HG03039 (cell line): ENCODE results near the gene PLCH2.
A peak's percentile ranks its signal among the peaks of the same experiment; 100 is the strongest.
"Not testable (repeated sequence)": the region's sequence is repeated elsewhere in the genome, so short reads cannot be mapped to it uniquely, and the experiment has no call there.

Source experiments
- ATAC-seq: cut with Tn5 transposase; IDR thresholded peaks from one replicate; pipeline ENCODE4 v1.9.1; 2021; ENCODE audit warnings: mild to moderate bottlenecking, moderate library complexity; ENCODE audit not compliant: unreplicated experiment

The PLCH2 gene

GRCh38 chr1:2543543-2544092, 67.5 kb downstream of the PLCH2 start:
- ATAC-seq = no peak

- no peak for ATAC-seq
Observed at GRCh38 chr1:2544093-2544874, 68.2 kb downstream of the PLCH2 start.

GRCh38 chr1:2544875-2545640, 69.0 kb downstream of the PLCH2 start:
- no peak for ATAC-seq

GRCh38 chr1:2545754-2546514, 69.8 kb downstream of the PLCH2 start:
- peak; percentile 28 for ATAC-seq

- ATAC-seq = peak; percentile 20
Observed at GRCh38 chr1:2546515-2547209, 70.6 kb downstream of the PLCH2 start.

- ATAC-seq = no peak
Observed at GRCh38 chr1:2547210-2548067, 71.3 kb downstream of the PLCH2 start.

- no peak for ATAC-seq
Observed at GRCh38 chr1:2548068-2548589, 72.0 kb downstream of the PLCH2 start.

- ATAC-seq = not testable (repeated sequence)
Observed at GRCh38 chr1:2549367-2550029, 73.4 kb downstream of the PLCH2 start.

GRCh38 chr1:2550309-2550861, 74.3 kb downstream of the PLCH2 start:
- not testable (repeated sequence) for ATAC-seq

- not testable (repeated sequence) for ATAC-seq
Observed at GRCh38 chr1:2551544-2551943, 75.5 kb downstream of the PLCH2 start.

- ATAC-seq = no peak
Observed at GRCh38 chr1:2552189-2552588, 76.1 kb downstream of the PLCH2 start.

- not testable (repeated sequence) for ATAC-seq
Observed at GRCh38 chr1:2553076-2553475, 77.0 kb downstream of the PLCH2 start.

- no peak for ATAC-seq
Observed at GRCh38 chr1:2553871-2554620, 78.0 kb downstream of the PLCH2 start.

GRCh38 chr1:2554621-2555387, 78.7 kb downstream of the PLCH2 start:
- no peak for ATAC-seq
